Neutrophil (primary cell): ENCODE measurements around the gene CREB5.

Experiments
- H3K27ac ChIP-seq: fragments of 200-600 bp; sonication (generic); 2 replicates; pipeline ENCODE4 v1.5.1; 2016; ENCODE audit warnings: mild to moderate bottlenecking, moderate library complexity
- H3K27me3 ChIP-seq: fragments of 200-600 bp; sonication (generic); 2 replicates; pipeline ENCODE4 v1.6.0; 2016; ENCODE audit warnings: mild to moderate bottlenecking
- H3K36me3 ChIP-seq: fragments of 200-600 bp; sonication (generic); 2 replicates; pipeline ENCODE4 v1.5.1; 2017
- H3K4me1 ChIP-seq, 2 experiments: fragments of 200-600 bp in 1 of 2; sonication (generic) in 1 of 2; 1 replicate in 1 of 2; 2 replicates in 1 of 2; pipeline versions ENCODE4 v1.5.1 to v1.6.1; 2013 to 2016; ENCODE audit warnings: low read depth in 1 of 2, low read length in 1 of 2, mild to moderate bottlenecking in 1 of 2, moderate library complexity in 1 of 2; ENCODE audit not compliant: control insufficient read depth in 1 of 2, insufficient read depth in 1 of 2
- H3K4me3 ChIP-seq, 2 experiments: fragments of 200-600 bp in 1 of 2; sonication (generic) in 1 of 2; 1 replicate in 1 of 2; 2 replicates in 1 of 2; pipeline ENCODE4 v1.5.1; 2013 to 2016; ENCODE audit warnings: low read depth in 1 of 2, low read length in 1 of 2, mild to moderate bottlenecking in 1 of 2, moderate library complexity in 1 of 2
- H3K9me3 ChIP-seq: fragments of 200-600 bp; sonication (generic); 2 replicates; pipeline ENCODE4 v1.5.1; 2016
- TF ChIP-seq, protein P1 (sequence below): fragments of 200-600 bp; sonication (generic); IDR thresholded peaks from 2 replicates; pipeline ENCODE4 v1.5.1; 2016; ENCODE audit warnings: antibody characterized with exemption

The CREB5 gene

DNA sequence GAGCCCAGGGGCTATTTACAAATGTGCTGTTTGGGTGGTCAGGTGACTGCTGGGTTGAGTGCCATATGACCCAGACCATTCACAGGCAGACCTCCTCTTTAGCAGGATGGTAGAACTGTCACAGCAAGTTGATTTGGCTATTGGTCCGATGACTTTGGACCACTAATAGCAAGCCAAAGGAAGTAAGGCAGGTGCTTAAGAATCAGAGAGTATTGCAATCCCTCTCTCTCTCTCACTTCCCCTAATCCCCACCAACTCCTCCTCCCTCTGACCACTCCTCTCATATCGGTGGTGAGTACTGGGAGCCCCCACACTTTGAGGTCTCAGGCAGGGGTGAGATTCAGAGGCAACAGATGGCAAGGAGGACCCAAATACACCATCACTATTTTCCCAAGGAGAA is 380.5 kb downstream of the CREB5 start:
- Histone ChIP-seq H3K27me3 (no peaks in the 10 kb centered on the region), H3K4me3 (no peak overlapping the region), H3K36me3 (no peaks in the 10 kb centered on the region), H3K9me3 (no peaks in the 10 kb centered on the region), H3K27ac (no peak overlapping the region), H3K4me1 (no peaks in the 10 kb centered on the region)
- TF ChIP-seq, protein P1, sequence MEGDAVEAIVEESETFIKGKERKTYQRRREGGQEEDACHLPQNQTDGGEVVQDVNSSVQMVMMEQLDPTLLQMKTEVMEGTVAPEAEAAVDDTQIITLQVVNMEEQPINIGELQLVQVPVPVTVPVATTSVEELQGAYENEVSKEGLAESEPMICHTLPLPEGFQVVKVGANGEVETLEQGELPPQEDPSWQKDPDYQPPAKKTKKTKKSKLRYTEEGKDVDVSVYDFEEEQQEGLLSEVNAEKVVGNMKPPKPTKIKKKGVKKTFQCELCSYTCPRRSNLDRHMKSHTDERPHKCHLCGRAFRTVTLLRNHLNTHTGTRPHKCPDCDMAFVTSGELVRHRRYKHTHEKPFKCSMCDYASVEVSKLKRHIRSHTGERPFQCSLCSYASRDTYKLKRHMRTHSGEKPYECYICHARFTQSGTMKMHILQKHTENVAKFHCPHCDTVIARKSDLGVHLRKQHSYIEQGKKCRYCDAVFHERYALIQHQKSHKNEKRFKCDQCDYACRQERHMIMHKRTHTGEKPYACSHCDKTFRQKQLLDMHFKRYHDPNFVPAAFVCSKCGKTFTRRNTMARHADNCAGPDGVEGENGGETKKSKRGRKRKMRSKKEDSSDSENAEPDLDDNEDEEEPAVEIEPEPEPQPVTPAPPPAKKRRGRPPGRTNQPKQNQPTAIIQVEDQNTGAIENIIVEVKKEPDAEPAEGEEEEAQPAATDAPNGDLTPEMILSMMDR, result no peak

- Histone ChIP-seq H3K27me3 (no peaks in the 10 kb centered on the region), H3K4me3 (no peak overlapping the region), H3K9me3 (no peaks in the 10 kb centered on the region), H3K36me3 (no peaks in the 10 kb centered on the region), H3K27ac (no peak overlapping the region), H3K4me1 (no peaks in the 10 kb centered on the region)
- TF ChIP-seq, protein P1, result no peak
These were observed 381.2 kb downstream of the CREB5 start for GRCh38 chr7:28793381-28794085.

DNA sequence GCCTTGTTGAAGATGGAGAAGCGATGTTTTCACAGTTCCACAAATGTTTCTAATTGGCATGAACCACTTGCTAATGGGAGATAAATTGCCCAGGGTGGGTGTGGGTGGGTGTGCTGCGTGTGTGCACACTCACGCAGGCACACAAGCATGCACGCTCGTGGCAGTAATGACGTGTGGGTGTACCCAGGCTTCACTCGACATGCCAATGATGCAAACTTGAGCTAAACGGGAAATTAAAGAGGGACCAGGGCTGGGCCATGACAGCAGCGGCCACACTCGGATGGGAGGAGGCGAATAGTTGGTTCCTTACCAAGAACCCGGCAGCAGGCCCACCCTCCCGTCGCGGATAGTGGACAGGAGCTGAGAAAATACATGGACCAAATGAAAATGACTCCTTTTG is 386.0 kb downstream of the CREB5 start:
- H3K4me1 ChIP-seq, result no peaks in the 10 kb centered on the region
- H3K36me3 ChIP-seq, result no peaks in the 10 kb centered on the region
- H3K4me3 ChIP-seq, result no peak overlapping the region
- no peaks in the 10 kb centered on the region for H3K27me3 ChIP-seq
- TF ChIP-seq, protein P1, result no peak
- H3K27ac ChIP-seq, result no peak overlapping the region
- no peaks in the 10 kb centered on the region for H3K9me3 ChIP-seq

GRCh38 chr7:28799619-28800018 is 387.3 kb downstream of the CREB5 start:
- Histone ChIP-seq H3K9me3 (no peaks in the 10 kb centered on the region), H3K27me3 (no peaks in the 10 kb centered on the region), H3K27ac (no peak overlapping the region), H3K36me3 (peaks cover 7% of the 10 kb centered on the region), H3K4me1 (no peaks in the 10 kb centered on the region), H3K4me3 (no peak overlapping the region)
- TF ChIP-seq, protein P1, result no peak

DNA sequence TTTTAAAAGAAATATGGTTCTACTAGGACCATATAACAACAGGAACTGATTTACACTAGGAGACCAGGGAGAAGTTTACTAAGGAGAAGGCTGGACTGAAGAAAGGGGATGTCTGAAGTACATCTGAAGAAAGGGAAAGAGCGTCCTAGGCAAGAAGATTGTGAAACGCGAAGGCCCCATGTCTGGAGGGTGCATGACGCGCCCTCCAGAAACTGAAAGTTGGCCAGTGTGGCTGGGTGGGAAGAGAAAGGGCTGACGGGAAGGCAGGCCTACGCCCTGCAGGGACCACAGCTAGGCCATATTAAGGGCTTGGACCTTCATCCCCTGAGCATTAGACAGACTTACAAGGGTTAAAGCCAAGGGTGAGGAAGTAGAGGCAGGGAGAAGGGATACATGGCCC is 387.8 kb downstream of the CREB5 start:
- Histone ChIP-seq H3K27me3 (no peaks in the 10 kb centered on the region), H3K27ac (no peak overlapping the region), H3K4me1 (no peaks in the 10 kb centered on the region), H3K4me3 (no peak overlapping the region), H3K36me3 (peaks cover 13% of the 10 kb centered on the region), H3K9me3 (no peaks in the 10 kb centered on the region)
- TF ChIP-seq, protein P1, result no peak
